Urinary bladder (tissue), 4 donors: ENCODE results near the gene ZSWIM1. TPM values are rescaled to one million over a fixed set of nuclear protein-coding genes. Genes with fewer than 3 reads are reported as not detected.
"Not testable (repeated sequence)": the region's sequence is repeated elsewhere in the genome, so short reads cannot be mapped to it uniquely, and the experiment has no call there.

ENCODE experiments used
- DNase-seq: peaks from one replicate; pipeline ENCODE4 v3.0.0-alpha.2; 2015; ENCODE audit errors: extremely low spot score
- H3K27ac ChIP-seq: one replicate; pipeline ENCODE4 v1.5.1; 2013; ENCODE audit warnings: low read depth, mild to moderate bottlenecking, moderate library complexity
- H3K36me3 ChIP-seq: one replicate; pipeline ENCODE4 v1.6.1; 2013; ENCODE audit warnings: mild to moderate bottlenecking, moderate library complexity; ENCODE audit not compliant: insufficient read depth
- H3K4me1 ChIP-seq: one replicate; pipeline ENCODE4 v1.6.1; 2013; ENCODE audit warnings: mild to moderate bottlenecking, moderate library complexity; ENCODE audit not compliant: insufficient read depth
- H3K4me3 ChIP-seq: one replicate; pipeline ENCODE4 v1.5.1; 2013; ENCODE audit warnings: low read depth, low read length
- WGBS: extraction: QIAGEN DNeasy Blood & Tissue Kit; methylation state at CpG from one replicate; pipeline ENCODE4 v1.1.7; 2013; 5-methylcytosine and 5-hydroxymethylcytosine counted together
- polyA plus RNA-seq: library from polyadenylated mRNA; stranded (reverse); fragments of 200-250 nt; gene quantifications from one replicate; pipeline ENCODE4 v1.2.3, GENCODE V29; 2013
- total RNA-seq: library from RNA; depleted of rRNA; stranded (reverse); fragments of >200 nt; gene quantifications from one replicate; pipeline ENCODE4 v1.2.3, GENCODE V29; 2014
- donor health status: healthy with polysubstance abuse.
- donor health status: healthy.

ZSWIM1 gene
- total and polyA plus RNA-seq, 2 donors: 4.6 to 6.9 TPM

GRCh38 chr20:45927071-45927878 lies 46.2 kb downstream of the ZSWIM1 start:
- no peaks in the 10 kb centered on the region for H3K4me1 ChIP-seq
- DNase-seq: no peak
- no peaks in the 10 kb centered on the region for H3K36me3 ChIP-seq
- no peak overlapping the region for H3K4me3 ChIP-seq
- 81% methylated on average over 14 of the region's 14 CpGs for WGBS
- no peak overlapping the region for H3K27ac ChIP-seq

GRCh38 chr20:45931680-45932079 lies 50.7 kb downstream of the ZSWIM1 start:
- H3K4me1 ChIP-seq, H3K4me3 ChIP-seq, H3K27ac ChIP-seq, H3K36me3 ChIP-seq, DNase-seq: not testable (repeated sequence)
- 94% methylated on average over 17 of the region's 17 CpGs for WGBS

GRCh38 chr20:45933266-45934045 lies 52.4 kb downstream of the ZSWIM1 start:
- no peaks in the 10 kb centered on the region for H3K4me1 ChIP-seq
- 22% methylated on average over 22 of the region's 22 CpGs for WGBS
- peak overlapping the region; percentile 81 for H3K4me3 ChIP-seq
- peaks cover 2% of the 10 kb centered on the region for H3K36me3 ChIP-seq
- H3K27ac ChIP-seq: peak overlapping the region; percentile 42
- DNase-seq: peak; percentile 39

- H3K4me3 ChIP-seq: peak overlapping the region; percentile 81
- peak overlapping the region; percentile 100 for H3K27ac ChIP-seq
- H3K4me1 ChIP-seq: no peaks in the 10 kb centered on the region
- WGBS: under 1% methylated on average over 34 of the region's 34 CpGs
- DNase-seq: no peak
- H3K36me3 ChIP-seq: peaks cover 6% of the 10 kb centered on the region
These were observed 53.1 kb downstream of the ZSWIM1 start for GRCh38 chr20:45934046-45934585.

Other genes starting within 250 kb of the ZSWIM1 start
- gene WFDC9, start 249.9 kb upstream of the ZSWIM1 start, total RNA-seq: not detected
- gene WFDC9, start 249.9 kb upstream of the ZSWIM1 start, polyA plus RNA-seq: not detected
- not detected for gene WFDC11, start 211.0 kb upstream of the ZSWIM1 start, total RNA-seq
- gene WFDC11, start 211.0 kb upstream of the ZSWIM1 start, polyA plus RNA-seq: not detected
- gene WFDC13, start 179.2 kb upstream of the ZSWIM1 start, total RNA-seq: 0.37 TPM
- gene WFDC13, start 179.2 kb upstream of the ZSWIM1 start, polyA plus RNA-seq: 0.14 TPM
- not detected for gene WFDC10B, start 176.2 kb upstream of the ZSWIM1 start, total RNA-seq
- 6.9 TPM for gene WFDC10B, start 176.2 kb upstream of the ZSWIM1 start, polyA plus RNA-seq
- gene SPINT4, start 158.9 kb upstream of the ZSWIM1 start, total RNA-seq: not detected
- gene SPINT4, start 158.9 kb upstream of the ZSWIM1 start, polyA plus RNA-seq: not detected
- 0.90 TPM for gene WFDC3, start 89.3 kb upstream of the ZSWIM1 start, total RNA-seq
- 31.5 TPM for gene WFDC3, start 89.3 kb upstream of the ZSWIM1 start, polyA plus RNA-seq
- 8.1 TPM for gene DNTTIP1, start 89.3 kb upstream of the ZSWIM1 start, total RNA-seq
- 67.0 TPM for gene DNTTIP1, start 89.3 kb upstream of the ZSWIM1 start, polyA plus RNA-seq
- 15.6 TPM for gene UBE2C, start 68.6 kb upstream of the ZSWIM1 start, total RNA-seq
- gene UBE2C, start 68.6 kb upstream of the ZSWIM1 start, polyA plus RNA-seq: 2.2 TPM
- gene TNNC2, start 53.9 kb upstream of the ZSWIM1 start, total RNA-seq: 23.2 TPM
- 4.1 TPM for gene TNNC2, start 53.9 kb upstream of the ZSWIM1 start, polyA plus RNA-seq
- gene SNX21, start 47.4 kb upstream of the ZSWIM1 start, total RNA-seq: 33.5 TPM
- 93.2 TPM for gene SNX21, start 47.4 kb upstream of the ZSWIM1 start, polyA plus RNA-seq
- gene ACOT8, start 23.8 kb upstream of the ZSWIM1 start, total RNA-seq: 13.1 TPM
- 29.5 TPM for gene ACOT8, start 23.8 kb upstream of the ZSWIM1 start, polyA plus RNA-seq
- 5.6 TPM for gene ZSWIM3, start 23.6 kb upstream of the ZSWIM1 start, total RNA-seq
- 2.7 TPM for gene ZSWIM3, start 23.6 kb upstream of the ZSWIM1 start, polyA plus RNA-seq
- gene SPATA25, start 6.4 kb downstream of the ZSWIM1 start, total RNA-seq: 1.7 TPM
- 3.8 TPM for gene SPATA25, start 6.4 kb downstream of the ZSWIM1 start, polyA plus RNA-seq
- 4.8 TPM for gene NEURL2, start 10.0 kb downstream of the ZSWIM1 start, total RNA-seq
- 11.7 TPM for gene NEURL2, start 10.0 kb downstream of the ZSWIM1 start, polyA plus RNA-seq
- gene CTSA, start 10.1 kb downstream of the ZSWIM1 start, total RNA-seq: 31.7 TPM
- 129 TPM for gene CTSA, start 10.1 kb downstream of the ZSWIM1 start, polyA plus RNA-seq
- 51.5 TPM for gene PLTP, start 30.9 kb downstream of the ZSWIM1 start, total RNA-seq
- gene PLTP, start 30.9 kb downstream of the ZSWIM1 start, polyA plus RNA-seq: 221 TPM
- gene PCIF1, start 53.5 kb downstream of the ZSWIM1 start, total RNA-seq: 11.5 TPM
- 44.0 TPM for gene PCIF1, start 53.5 kb downstream of the ZSWIM1 start, polyA plus RNA-seq
- gene ZNF335, start 91.0 kb downstream of the ZSWIM1 start, total RNA-seq: 11.9 TPM
- 12.4 TPM for gene ZNF335, start 91.0 kb downstream of the ZSWIM1 start, polyA plus RNA-seq
- 1.9 TPM for gene MMP9, start 127.7 kb downstream of the ZSWIM1 start, total RNA-seq
- gene MMP9, start 127.7 kb downstream of the ZSWIM1 start, polyA plus RNA-seq: 2.1 TPM
- 0.69 TPM for gene SLC12A5, start 148.0 kb downstream of the ZSWIM1 start, total RNA-seq
- gene SLC12A5, start 148.0 kb downstream of the ZSWIM1 start, polyA plus RNA-seq: 1.5 TPM
- 13.2 TPM for gene NCOA5, start 208.7 kb downstream of the ZSWIM1 start, total RNA-seq
- 21.9 TPM for gene NCOA5, start 208.7 kb downstream of the ZSWIM1 start, polyA plus RNA-seq
- 3.1 TPM for gene CD40, start 237.1 kb downstream of the ZSWIM1 start, total RNA-seq
- 21.3 TPM for gene CD40, start 237.1 kb downstream of the ZSWIM1 start, polyA plus RNA-seq